GM18868 (cell line): Measurements from ENCODE around the gene DAG1.
A peak's percentile ranks its signal among the peaks of the same experiment; 100 is the strongest.

Source experiments
- ATAC-seq: cut with Tn5 transposase; IDR thresholded peaks from one replicate; pipeline ENCODE4 v1.9.1; 2021; ENCODE audit warnings: mild to moderate bottlenecking, moderate library complexity; ENCODE audit not compliant: unreplicated experiment

The DAG1 gene

GRCh38 chr3:49539659-49540560 lies 69.8 kb downstream of the DAG1 start:
- peak; percentile 92 for ATAC-seq

DNA sequence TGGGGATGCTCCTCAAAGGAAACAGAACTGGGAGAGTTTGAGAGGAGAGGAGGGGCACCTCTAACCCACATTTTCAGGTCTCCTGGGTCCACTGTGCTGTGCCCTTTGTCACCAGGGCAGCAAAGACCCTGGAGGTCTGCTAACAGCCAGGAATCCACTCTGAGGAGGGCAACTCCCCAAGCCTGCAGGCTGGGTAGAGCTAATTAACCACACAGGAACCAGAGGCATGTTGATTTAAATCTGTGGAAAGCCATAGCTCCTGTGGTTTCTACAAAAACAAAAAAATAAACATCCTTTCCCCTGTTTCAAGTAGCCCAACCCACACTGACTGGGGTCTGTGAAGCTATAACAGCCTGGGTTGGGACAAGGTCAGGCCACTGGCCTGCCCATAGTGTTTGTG lies 82.0 kb downstream of the DAG1 start:
- ATAC-seq = no peak

DNA sequence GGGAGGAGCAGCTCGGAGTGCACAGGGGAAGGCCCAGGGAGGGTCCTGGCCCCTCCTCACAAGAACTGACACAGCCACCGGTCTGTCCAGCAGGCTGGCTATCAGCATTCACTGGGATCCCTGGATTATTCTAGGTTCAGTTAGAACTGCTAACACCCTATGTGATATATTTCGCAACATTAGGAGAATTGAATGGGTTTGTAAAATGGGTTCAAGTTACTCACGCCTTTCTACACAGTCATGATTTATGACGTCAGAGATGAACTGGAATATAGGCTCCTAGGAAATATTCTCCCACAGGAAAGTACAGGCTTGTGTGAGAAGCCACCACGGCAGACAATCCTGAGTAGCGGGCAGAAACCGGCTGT lies 83.2 kb downstream of the DAG1 start:
- no peak for ATAC-seq

DNA sequence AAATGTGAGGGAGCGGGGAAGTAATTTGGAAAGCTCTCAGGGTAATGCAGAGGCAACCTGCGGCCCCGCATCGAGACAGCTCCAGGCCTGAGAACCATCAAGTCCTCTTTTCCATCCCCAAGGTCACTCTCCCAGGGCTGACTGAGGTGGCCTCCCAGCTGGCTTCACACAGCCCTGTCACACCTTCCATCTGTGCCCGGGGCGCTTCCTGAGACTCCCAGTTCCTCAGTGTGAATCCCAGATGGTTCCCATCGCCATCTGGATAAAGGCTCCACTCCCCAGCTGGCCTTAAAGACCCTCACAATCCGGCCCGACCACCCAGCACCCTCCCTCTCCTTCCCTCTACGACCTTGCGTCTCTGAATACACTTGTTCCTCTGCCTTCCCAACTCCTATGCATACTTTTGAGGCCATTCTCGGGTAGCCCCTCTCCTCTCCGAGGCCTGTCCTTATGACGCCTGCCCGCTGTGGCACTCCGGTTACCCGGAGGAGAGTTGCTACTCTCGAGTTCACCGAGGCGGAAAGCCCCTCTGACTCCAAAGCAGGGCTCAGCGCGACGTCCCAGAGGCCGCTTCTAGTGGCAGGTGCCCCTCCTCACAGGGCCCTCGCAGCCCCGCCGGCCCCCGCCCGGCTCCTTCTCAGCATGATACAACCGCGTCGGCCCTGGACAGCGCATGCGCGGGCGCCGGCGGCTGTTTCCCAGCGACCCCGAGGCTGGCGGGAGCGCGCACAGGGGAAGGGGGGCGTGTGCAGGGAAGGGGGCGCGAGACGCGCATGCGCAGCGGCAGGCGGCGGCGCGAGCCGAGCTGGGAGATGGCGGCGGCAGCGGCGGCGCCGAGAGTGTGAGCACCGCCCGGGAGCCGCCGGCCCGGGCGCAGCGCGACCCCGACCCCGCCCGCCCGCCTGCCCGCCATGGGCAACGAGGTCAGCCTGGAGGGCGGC lies 83.9 kb downstream of the DAG1 start, which contains the start of gene BSN:
Gene BSN (plus strand): TSS at position 786 of the 941 bp plus-strand sequence. CDS start 126 bp downstream, at position 912.
- ATAC-seq = peak; percentile 89

DNA sequence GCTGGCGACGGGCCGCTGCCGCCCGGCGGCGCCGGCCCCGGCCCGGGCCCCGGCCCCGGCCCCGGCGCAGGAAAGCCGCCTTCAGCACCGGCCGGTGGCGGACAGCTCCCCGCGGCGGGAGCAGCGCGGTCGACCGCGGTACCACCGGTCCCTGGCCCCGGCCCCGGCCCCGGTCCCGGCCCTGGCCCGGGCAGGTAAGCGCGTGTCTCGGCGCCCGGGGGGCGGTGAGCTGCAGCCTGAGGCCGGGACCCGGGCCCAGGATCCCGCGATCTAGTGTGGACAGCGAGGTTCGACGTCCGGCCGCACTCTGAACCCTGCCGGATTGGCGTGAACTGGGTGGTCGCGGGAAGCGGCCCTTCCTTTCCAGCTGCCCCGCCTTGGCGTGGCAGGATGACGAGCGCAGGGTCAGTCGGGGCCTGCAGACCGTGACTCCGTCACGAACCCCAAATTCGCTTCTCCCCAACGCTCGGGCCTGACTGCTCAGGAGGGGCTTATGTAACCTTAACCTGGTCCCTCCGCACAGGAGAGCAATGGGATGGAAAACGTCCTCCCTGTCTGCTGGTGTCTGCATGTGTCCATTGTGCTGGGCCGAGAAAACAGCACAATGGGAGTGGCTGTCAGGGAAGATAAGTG lies 84.7 kb downstream of the DAG1 start:
- ATAC-seq = peak; percentile 58

DNA sequence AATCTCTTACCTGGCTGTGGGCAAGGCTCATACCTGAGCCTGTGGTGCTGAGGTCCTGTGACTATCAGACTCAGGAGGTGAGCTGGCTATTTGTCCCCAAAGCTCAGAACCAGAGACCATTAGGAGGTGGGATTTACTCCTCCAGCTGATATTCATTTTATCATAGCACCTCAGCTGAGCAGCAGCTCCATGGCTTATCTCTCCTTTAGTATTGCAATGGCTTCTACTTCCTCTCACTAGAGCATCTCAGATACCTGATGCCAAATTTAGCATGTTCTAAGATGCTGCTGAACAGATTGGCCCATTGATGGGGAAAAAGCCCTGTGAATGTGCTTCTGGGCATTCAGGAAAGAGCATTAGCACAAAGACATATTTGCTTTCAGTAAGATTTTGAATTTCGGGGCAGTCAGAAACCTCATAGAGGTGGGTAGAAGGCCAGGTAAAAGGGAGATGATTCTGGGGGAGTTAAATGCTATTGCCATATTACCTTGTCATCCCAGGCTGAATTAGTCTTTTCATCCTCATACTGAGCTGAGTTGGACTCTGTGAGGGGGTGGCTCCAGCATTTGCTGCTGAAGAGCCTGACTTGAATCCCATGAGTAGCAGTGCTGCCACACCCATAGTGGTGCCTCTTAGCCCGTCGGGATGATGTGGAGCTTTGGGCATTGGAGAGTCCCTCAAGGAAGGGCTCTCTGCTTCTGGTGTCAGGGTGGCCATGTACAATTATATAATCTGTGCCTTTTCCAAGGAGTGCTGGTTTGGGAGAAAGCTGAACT lies 86.6 kb downstream of the DAG1 start:
- ATAC-seq = no peak

- ATAC-seq = no peak
Observed at GRCh38 chr3:49563040-49563578, 93.0 kb downstream of the DAG1 start.

- no peak for ATAC-seq
Observed at GRCh38 chr3:49563766-49564165, 93.7 kb downstream of the DAG1 start.

GRCh38 chr3:49566312-49566711 lies 96.2 kb downstream of the DAG1 start:
- no peak for ATAC-seq

- no peak for ATAC-seq
Observed at GRCh38 chr3:49567406-49567805, 97.3 kb downstream of the DAG1 start.

DNA sequence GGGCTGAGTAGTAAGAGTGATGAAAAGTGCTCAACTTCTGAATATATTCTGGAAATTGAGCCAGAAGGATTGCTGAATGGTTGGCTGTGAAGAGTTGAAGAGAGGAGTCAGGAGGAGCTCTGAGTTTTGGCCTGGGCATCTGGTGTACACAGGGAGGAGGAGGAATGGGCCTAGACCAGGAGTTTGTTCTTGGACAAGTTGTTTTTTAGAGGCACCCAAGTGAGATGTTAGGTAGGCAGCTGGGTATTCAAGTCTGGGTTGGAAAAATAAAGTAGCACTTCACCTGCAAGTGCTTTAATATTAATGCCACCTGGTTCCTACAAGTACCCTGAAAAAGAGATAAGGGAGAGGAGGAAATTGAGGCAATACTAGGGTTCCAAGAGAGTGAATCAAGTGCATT lies 98.9 kb downstream of the DAG1 start:
- ATAC-seq = no peak

GRCh38 chr3:49570028-49570654 lies 100.1 kb downstream of the DAG1 start:
- no peak for ATAC-seq

DNA sequence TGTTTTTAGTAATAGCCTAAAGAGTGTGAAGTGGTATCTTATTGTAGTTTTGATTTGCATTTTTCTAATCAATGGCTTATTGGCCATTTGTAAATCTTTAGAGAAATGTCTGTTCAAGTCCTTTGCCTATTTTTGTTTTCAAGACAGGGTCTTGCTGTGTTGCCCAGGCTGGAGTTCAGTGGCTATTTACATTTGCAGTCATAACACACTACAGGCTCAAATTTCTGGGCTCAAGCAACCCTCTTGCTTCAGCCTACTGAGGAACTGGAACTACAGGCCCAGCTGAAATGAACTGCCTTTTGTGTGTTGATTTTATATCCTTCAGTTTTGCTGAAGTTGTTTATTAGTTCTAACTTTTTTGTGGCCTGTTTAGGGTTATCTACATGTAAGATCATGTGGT lies 112.1 kb downstream of the DAG1 start:
- no peak for ATAC-seq
